ENCODE results near the gene GIN1. TPM values are rescaled to one million over a fixed set of nuclear protein-coding genes. Genes with fewer than 3 reads are reported as not detected.
"Not testable (repeated sequence)": the region's sequence is repeated elsewhere in the genome, so short reads cannot be mapped to it uniquely, and the experiment has no call there.

Gene GIN1
- total and polyA plus RNA-seq, 10 of the 15 experiments (the other 5 are each of a cell fraction or from before 2014, with no cell fraction given) = 3.3 to 9.7 (median 6.8) TPM

DNA sequence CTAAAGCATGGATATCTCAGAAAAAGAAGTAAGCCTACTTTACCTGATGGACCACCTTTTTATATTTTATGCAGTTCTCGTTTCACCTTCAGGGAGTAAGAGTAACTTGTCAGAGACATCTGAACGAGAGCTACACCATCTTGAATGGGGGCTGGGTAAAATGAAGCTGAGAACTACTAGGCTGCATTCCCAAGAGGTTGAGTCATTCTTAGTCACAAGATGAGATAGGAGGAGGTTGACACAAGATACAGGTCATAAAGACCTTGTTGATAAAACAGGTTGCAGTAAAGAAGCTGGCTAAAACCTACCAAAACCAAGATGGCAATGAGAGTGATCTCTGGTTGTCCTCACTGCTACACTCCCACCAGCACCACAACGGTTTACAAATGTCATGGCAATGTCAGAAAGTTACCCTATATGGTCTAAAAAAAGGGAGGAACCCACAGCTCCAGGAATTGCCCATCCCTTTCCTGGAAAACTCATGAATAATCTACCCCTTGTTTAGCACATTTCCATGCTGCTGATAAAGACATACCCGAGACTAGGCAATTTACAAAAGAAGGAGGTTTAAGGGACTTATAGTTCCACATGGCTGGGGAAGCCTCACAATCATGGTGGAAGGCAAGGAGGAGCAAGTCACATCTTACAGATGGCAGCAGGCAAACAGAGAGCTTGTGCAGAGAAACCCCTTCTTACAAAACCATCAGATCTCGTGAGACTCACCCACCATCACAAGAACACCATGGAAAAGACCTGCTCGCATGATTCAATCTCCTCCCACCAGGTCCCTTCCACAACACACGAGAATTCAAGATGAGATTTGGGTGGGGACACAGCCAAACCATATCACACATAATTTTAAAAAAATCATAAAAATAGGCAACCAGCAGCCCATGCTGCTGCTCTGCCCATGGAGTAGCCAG is 62.5 kb downstream of the GIN1 start:
- no peak overlapping the region for H3K4me2 ChIP-seq (ENCODE audit: control insufficient read depth, insufficient read depth)
- CTCF ChIA-PET = interaction anchor here (1.2 kb wide), 2 partner anchors 16 to 159 kb away, joined by 3 read pairs; no protein-coding TSS in a partner anchor

GRCh38 chr5:103046706-103047105 is 73.2 kb downstream of the GIN1 start:
- intact Hi-C loops (cut with micrococcal nuclease; ENCODE audit: unreplicated experiment); H4K20me1 ChIP-seq (ENCODE audit: control insufficient read depth, insufficient read depth); H3K79me2 ChIP-seq (ENCODE audit: control insufficient read depth, insufficient read depth, low read length); H3K9me3 ChIP-seq (replicated peaks; ENCODE audit: control insufficient read depth, insufficient read depth, low read length); H3K27me3 ChIP-seq (replicated peaks in 1 of 2; ENCODE audit: control insufficient read depth in 2 of 2, insufficient read depth in 2 of 2, low read length in 1 of 2); H3K36me3 ChIP-seq (ENCODE audit: control insufficient read depth in 2 of 2, insufficient read depth in 2 of 2, low read length in 1 of 2); ATAC-seq; SMC1A ChIA-PET (ENCODE audit: uncharacterized antibody, unreplicated experiment); POLR2A ChIA-PET; BruUV-seq (replicated peaks); H3K9ac ChIP-seq (ENCODE audit: control insufficient read depth, insufficient read depth, low read length); H3K4me2 ChIP-seq (ENCODE audit: control insufficient read depth, insufficient read depth); H2AFZ ChIP-seq (ENCODE audit: control insufficient read depth, low read depth, low read length); H3K4me3 ChIP-seq; H3K27ac ChIP-seq (ENCODE audit: control insufficient read depth, insufficient read depth); H3K4me1 ChIP-seq (ENCODE audit: control insufficient read depth, insufficient read depth, low read length); FAIRE-seq; DNase-seq (ENCODE audit: low read depth, low spot score): not testable (repeated sequence)
- in situ Hi-C loops (cut with MboI) = loop anchor here (10.0 kb wide), 1 partner anchor 462 kb away; no protein-coding TSS in a partner anchor
- WGBS (ENCODE audit: insufficient coverage, insufficient replicate concordance, low lambda C conversion rate, missing lambda C conversion rate) = 81% methylated on average over 21 of the region's 22 CpGs
- ChIA-PET CTCF (interaction anchor here (1.3 kb wide), 1 partner anchor 365 kb away, joined by 4 read pairs; no protein-coding TSS in a partner anchor), RAD21 (ENCODE audit: unreplicated experiment) (interaction anchor here (0.9 to 1.2 kb wide), 2 partner anchors 178 to 465 kb away, joined by 3 to 4 read pairs; no protein-coding TSS in a partner anchor)

More for the DNA sequence above, 62.5 kb downstream of the GIN1 start:
- no peaks in the 10 kb centered on the region for H3K4me1 ChIP-seq (ENCODE audit: control insufficient read depth, insufficient read depth, low read length)
- no peak overlapping the region for H2AFZ ChIP-seq (ENCODE audit: control insufficient read depth, low read depth, low read length)
- TF ChIP-seq IRF4 (IDR thresholded peaks at IDR 0.05; ENCODE audit: low read depth, low read length) = no peak
- no peak for TF ChIP-seq SPI1 (IDR thresholded peaks at IDR 0.05; ENCODE audit: borderline replicate concordance, insufficient read depth, low read depth, low read length)
- no peak for TF ChIP-seq SMAD5 (IDR thresholded peaks at IDR 0.05; ENCODE audit: low read depth)
- TF ChIP-seq RAD51 (IDR thresholded peaks at IDR 0.05) = no peak
- no peak for TF ChIP-seq CHD1 (IDR thresholded peaks at IDR 0.05; ENCODE audit: low read depth, low read length)
- TF ChIP-seq NRF1 (conservative IDR thresholded peaks at IDR 0.05; ENCODE audit: low read depth, low read length) = no peak
- no peak for TF ChIP-seq E2F4 (IDR thresholded peaks at IDR 0.05; ENCODE audit: low read depth, low read length)
- TF ChIP-seq FOS (IDR thresholded peaks at IDR 0.05; ENCODE audit: borderline replicate concordance, extremely low read depth, insufficient read length) = no peak
- no peak for TF ChIP-seq MAX (IDR thresholded peaks at IDR 0.05; ENCODE audit: low read depth, low read length)
- ChIA-PET POLR2A (no interaction called here), SMC1A (ENCODE audit: uncharacterized antibody, unreplicated experiment) (interaction anchor here (0.6 kb wide), 1 partner anchor 74 kb away, joined by 3 read pairs; no protein-coding TSS in a partner anchor), RAD21 (ENCODE audit: unreplicated experiment) (interaction anchor here (1.0 kb wide), 1 partner anchor 18 kb away, joined by 4 read pairs; no protein-coding TSS in a partner anchor)
- H3K79me2 ChIP-seq (ENCODE audit: control insufficient read depth, insufficient read depth, low read length) = no peaks in the 10 kb centered on the region
- BruUV-seq (replicated peaks) = no TSS peak
- H3K36me3 ChIP-seq (ENCODE audit: control insufficient read depth in 2 of 2, insufficient read depth in 2 of 2, low read length in 1 of 2) = no peaks in the 10 kb centered on the region
- intact Hi-C loops (cut with micrococcal nuclease; ENCODE audit: unreplicated experiment) = no loop called here
- DNase-seq (ENCODE audit: low read depth, low spot score) (no peak), FAIRE-seq (no peak), ATAC-seq (no peak)
- no peaks in the 10 kb centered on the region for H3K9me3 ChIP-seq (replicated peaks; ENCODE audit: control insufficient read depth, insufficient read depth, low read length)
- no peaks in the 10 kb centered on the region for H4K20me1 ChIP-seq (ENCODE audit: control insufficient read depth, insufficient read depth)
- WGBS (ENCODE audit: insufficient coverage, insufficient replicate concordance, low lambda C conversion rate, missing lambda C conversion rate) = 5% methylated on average over 7 of the region's 7 CpGs
- H3K27ac ChIP-seq (ENCODE audit: control insufficient read depth, insufficient read depth) = no peak overlapping the region
- in situ Hi-C loops (cut with MboI) = no loop called here
- no peaks in the 10 kb centered on the region for H3K27me3 ChIP-seq (replicated peaks in 1 of 2; ENCODE audit: control insufficient read depth in 2 of 2, insufficient read depth in 2 of 2, low read length in 1 of 2)
- no peak overlapping the region for H3K4me3 ChIP-seq
- no peak overlapping the region for H3K9ac ChIP-seq (ENCODE audit: control insufficient read depth, insufficient read depth, low read length)
